ENCODE data around the gene AHCYL1.

Gene AHCYL1

GRCh38 chr1:110060034-110060661 lies 75.6 kb downstream of the AHCYL1 start:
- TF ChIP-seq CTCF (IDR thresholded peaks at IDR 0.05; ENCODE audit: extremely low read depth, insufficient read depth, missing control alignments), result peak; percentile 86
- DNase-seq (ENCODE audit: low spot score), result peak; percentile 67
- in situ Hi-C loops (cut with MboI; ENCODE audit: low pct_unique_long_range_greater_than_20kb, low sequenced_read_pairs, unreplicated experiment), result no loop called here

- TF ChIP-seq CTCF (IDR thresholded peaks at IDR 0.05; ENCODE audit: extremely low read depth, insufficient read depth, missing control alignments), result no peak
- in situ Hi-C loops (cut with MboI; ENCODE audit: low pct_unique_long_range_greater_than_20kb, low sequenced_read_pairs, unreplicated experiment), result no loop called here
- DNase-seq (ENCODE audit: low spot score), result no peak
Measured at GRCh38 chr1:110060662-110061060, 76.1 kb downstream of the AHCYL1 start.

GRCh38 chr1:110061341-110061740 lies 76.8 kb downstream of the AHCYL1 start:
- in situ Hi-C loops (cut with MboI; ENCODE audit: low pct_unique_long_range_greater_than_20kb, low sequenced_read_pairs, unreplicated experiment), result no loop called here
- DNase-seq (ENCODE audit: low spot score), result no peak
- no peak for TF ChIP-seq CTCF (IDR thresholded peaks at IDR 0.05; ENCODE audit: extremely low read depth, insufficient read depth, missing control alignments)

- in situ Hi-C loops (cut with MboI; ENCODE audit: low pct_unique_long_range_greater_than_20kb, low sequenced_read_pairs, unreplicated experiment), result no loop called here
- no peak for TF ChIP-seq CTCF (IDR thresholded peaks at IDR 0.05; ENCODE audit: extremely low read depth, insufficient read depth, missing control alignments)
- no peak for DNase-seq (ENCODE audit: low spot score)
Measured at GRCh38 chr1:110062612-110063011, 78.0 kb downstream of the AHCYL1 start.

- TF ChIP-seq CTCF (IDR thresholded peaks at IDR 0.05; ENCODE audit: extremely low read depth, insufficient read depth, missing control alignments), result no peak
- in situ Hi-C loops (cut with MboI; ENCODE audit: low pct_unique_long_range_greater_than_20kb, low sequenced_read_pairs, unreplicated experiment), result no loop called here
Measured at GRCh38 chr1:110063781-110064180, 79.2 kb downstream of the AHCYL1 start.

GRCh38 chr1:110064576-110065337 lies 80.2 kb downstream of the AHCYL1 start:
- in situ Hi-C loops (cut with MboI; ENCODE audit: low pct_unique_long_range_greater_than_20kb, low sequenced_read_pairs, unreplicated experiment), result no loop called here
- DNase-seq (ENCODE audit: low spot score), result no peak

More at GRCh38 chr1:110063781-110064180, 79.2 kb downstream of the AHCYL1 start:
- no peak for DNase-seq (ENCODE audit: low spot score)

More at GRCh38 chr1:110064576-110065337, 80.2 kb downstream of the AHCYL1 start:
- no peak for TF ChIP-seq CTCF (IDR thresholded peaks at IDR 0.05; ENCODE audit: extremely low read depth, insufficient read depth, missing control alignments)

Data from GM13977 (cell line).